Aorta (tissue), 5 donors: Measurements from ENCODE around the gene FHIP1B. TPM values are rescaled to one million over a fixed set of nuclear protein-coding genes. Genes with fewer than 3 reads are reported as not detected.
"Not testable (repeated sequence)": the region's sequence is repeated elsewhere in the genome, so short reads cannot be mapped to it uniquely, and the experiment has no call there.

Source experiments
- ATAC-seq: fragments of 200-7000 bp; cut with Tn5 transposase; one replicate; pipeline ENCODE4 v1.9.1; 2022; ENCODE audit warnings: moderate library complexity; ENCODE audit not compliant: low FRiP score
- DNase-seq, 2 donors: peaks; one replicate each; pipeline ENCODE4 v3.0.0-alpha.2; 2020
- H3K27ac ChIP-seq, 2 donors: one replicate each; pipeline ENCODE4 v1.5.1; 2013; ENCODE audit warnings: low read length in 2 of 2, mild to moderate bottlenecking in 2 of 2, moderate library complexity in 2 of 2, control low read depth in 1 of 2, inconsistent platforms in 1 of 2, low read depth in 1 of 2
- H3K27me3 ChIP-seq, 2 donors: one replicate each; pipeline ENCODE4 v1.6.1; 2013; ENCODE audit warnings: control low read depth in 1 of 2, low read length in 1 of 2, mild to moderate bottlenecking in 1 of 2, moderate library complexity in 1 of 2; ENCODE audit not compliant: insufficient read depth in 2 of 2, control insufficient read depth in 1 of 2
- H3K36me3 ChIP-seq, 2 donors: one replicate each; pipeline ENCODE4 v1.6.1; 2013; ENCODE audit warnings: control low read depth in 1 of 2, low read length in 1 of 2, mild to moderate bottlenecking in 1 of 2; ENCODE audit not compliant: insufficient read depth in 2 of 2, control insufficient read depth in 1 of 2
- H3K4me1 ChIP-seq, 2 donors: one replicate each; pipeline ENCODE4 v1.6.1; 2013; ENCODE audit warnings: low read length in 2 of 2, control low read depth in 1 of 2, mild to moderate bottlenecking in 1 of 2, moderate library complexity in 1 of 2; ENCODE audit not compliant: insufficient read depth in 2 of 2, control insufficient read depth in 1 of 2
- H3K4me3 ChIP-seq, 2 donors: one replicate each; pipeline ENCODE4 v1.5.1; 2013; ENCODE audit warnings: low read length in 2 of 2, control low read depth in 1 of 2, mild to moderate bottlenecking in 1 of 2
- H3K9me3 ChIP-seq: one replicate; pipeline ENCODE4 v1.6.1; 2013; ENCODE audit warnings: mild to moderate bottlenecking, low read length; ENCODE audit not compliant: control insufficient read depth
- WGBS, 2 donors: extraction: QIAGEN DNeasy Blood & Tissue Kit; methylation state at CpG; one replicate each; pipeline ENCODE4 v1.1.7; 2013; 5-methylcytosine and 5-hydroxymethylcytosine counted together
- intact Hi-C, 2 donors: fragments of 100-400 bp; cut with DNase I; formaldehyde crosslinking; loops; one replicate each; pipeline versions ENCODE4 v1.14.2 to v1.15.0; 2022
- polyA plus RNA-seq, 2 donors: library from polyadenylated mRNA; stranded (reverse); fragments of 200-250 nt; gene quantifications; one replicate each; pipeline ENCODE4 v1.2.3, GENCODE V29; 2013
- total RNA-seq, 2 donors: library from RNA; stranded (reverse); fragmentation: NEBNext Ultra II Directional; extraction: Animal tissue kit (Norgen Biotek cat#: 25700); gene quantifications; one replicate each; pipeline ENCODE4 v1.2.1, GENCODE V29; 2021
- donor health status: healthy with polysubstance abuse.
- donor health status: Bipolar disorder and iron deficiency.
- donor health status: DM: no; HTN: no; CAD: no.
- donor health status: DM: no; HTN: no; CAD: no.
- donor health status: DM: yes; HTN: yes; CAD: no.

The FHIP1B gene
- total and polyA plus RNA-seq, 4 donors, result 9.0 to 82.1 (median 32.9) TPM

- H3K9me3 ChIP-seq, H3K36me3 ChIP-seq, H3K27me3 ChIP-seq, intact Hi-C loops, H3K4me1 ChIP-seq, DNase-seq, H3K27ac ChIP-seq, ATAC-seq, H3K4me3 ChIP-seq: not testable (repeated sequence)
- 80 to 93% methylated on average over 3 of the region's 3 CpGs for WGBS, 2 donors
Measured at GRCh38 chr11:6248897-6249296, 14.5 kb upstream of the FHIP1B start.

GRCh38 chr11:6248248-6248647, 13.8 kb upstream of the FHIP1B start:
- Histone ChIP-seq H3K4me3 (no peak overlapping the region), H3K27me3 (no peaks in the 10 kb centered on the region), H3K4me1 (no peaks in the 10 kb centered on the region), H3K27ac (no peak overlapping the region), H3K9me3 (no peaks in the 10 kb centered on the region), H3K36me3 (no peaks in the 10 kb centered on the region)
- DNase-seq (no peak), ATAC-seq (no peak)
- WGBS, 2 donors, result 86 to 91% methylated on average over 1 of the region's 1 CpG
- intact Hi-C loops, result no loop called here

- DNase-seq (no peak), ATAC-seq (no peak)
- intact Hi-C loops, result no loop called here
- Histone ChIP-seq H3K4me1 (no peaks in the 10 kb centered on the region), H3K27me3 (no peaks in the 10 kb centered on the region), H3K4me3 (no peak overlapping the region), H3K27ac (no peak overlapping the region), H3K36me3 (no peaks in the 10 kb centered on the region), H3K9me3 (no peaks in the 10 kb centered on the region)
- WGBS, 2 donors, result 96 to 98% methylated on average over 2 of the region's 2 CpGs
Measured at GRCh38 chr11:6245536-6245935, 11.1 kb upstream of the FHIP1B start.

- 93% methylated on average over 7 of the region's 7 CpGs for WGBS, 2 donors
- H3K4me1 ChIP-seq, result no peaks in the 10 kb centered on the region
- no peaks in the 10 kb centered on the region for H3K36me3 ChIP-seq
- H3K9me3 ChIP-seq, result no peaks in the 10 kb centered on the region
- intact Hi-C loops, result no loop called here
- no peak for ATAC-seq
- H3K27me3 ChIP-seq, result no peaks in the 10 kb centered on the region
- no peak for DNase-seq
- no peak overlapping the region for H3K27ac ChIP-seq
- H3K4me3 ChIP-seq, result no peak overlapping the region
Measured at GRCh38 chr11:6241316-6241715, 6.9 kb upstream of the FHIP1B start.

GRCh38 chr11:6240781-6241180, 6.3 kb upstream of the FHIP1B start:
- H3K36me3 ChIP-seq, result no peaks in the 10 kb centered on the region
- H3K9me3 ChIP-seq, result no peaks in the 10 kb centered on the region
- WGBS, 2 donors, result 69 to 72% methylated on average over 1 of the region's 1 CpG
- intact Hi-C loops, result no loop called here
- no peak overlapping the region for H3K27ac ChIP-seq
- ATAC-seq, result no peak
- DNase-seq, result no peak
- no peaks in the 10 kb centered on the region for H3K27me3 ChIP-seq
- no peaks in the 10 kb centered on the region for H3K4me1 ChIP-seq
- H3K4me3 ChIP-seq, result no peak overlapping the region

GRCh38 chr11:6240139-6240538, 5.7 kb upstream of the FHIP1B start:
- H3K27me3 ChIP-seq, result no peaks in the 10 kb centered on the region
- ATAC-seq (no peak), DNase-seq (no peak)
- intact Hi-C loops, result no loop called here
- H3K36me3 ChIP-seq, result no peaks in the 10 kb centered on the region
- no peak overlapping the region for H3K27ac ChIP-seq
- H3K4me1 ChIP-seq, result no peaks in the 10 kb centered on the region
- H3K9me3 ChIP-seq, result no peaks in the 10 kb centered on the region
- H3K4me3 ChIP-seq, result no peak overlapping the region
- WGBS, 2 donors, result 96 to 98% methylated on average over 28 of the region's 28 CpGs

- Histone ChIP-seq H3K27me3 (no peaks in the 10 kb centered on the region), H3K4me1 (no peaks in the 10 kb centered on the region), H3K4me3 (no peak within 1 kb of the TSS), H3K27ac (no peak within 1 kb of the TSS), H3K9me3 (no peaks in the 10 kb centered on the region), H3K36me3 (no peaks in the 10 kb centered on the region)
- no peak for ATAC-seq
- DNase-seq, result no peak
- WGBS, 2 donors, result 91 to 100% methylated on average over 1 of the region's 1 CpG
- intact Hi-C loops, result no loop called here
Measured at GRCh38 chr11:6238902-6239301, 4.5 kb upstream of the FHIP1B start, which contains the start of gene CNGA4. Gene CNGA4 (plus strand): TSS chr11:6239089. CDS start chr11:6239207, 118 bp downstream.

- no peaks in the 10 kb centered on the region for H3K4me1 ChIP-seq
- no peaks in the 10 kb centered on the region for H3K9me3 ChIP-seq
- no peak overlapping the region for H3K27ac ChIP-seq
- intact Hi-C loops, result no loop called here
- ATAC-seq, result no peak
- H3K27me3 ChIP-seq, result no peaks in the 10 kb centered on the region
- no peak for DNase-seq
- WGBS, 2 donors, result 85 to 90% methylated on average over 5 of the region's 5 CpGs
- H3K4me3 ChIP-seq, result no peak overlapping the region
- no peaks in the 10 kb centered on the region for H3K36me3 ChIP-seq
Measured at GRCh38 chr11:6237761-6238302, 3.4 kb upstream of the FHIP1B start.

- intact Hi-C loops, result no loop called here
- Histone ChIP-seq H3K36me3 (no peaks in the 10 kb centered on the region), H3K4me1 (no peaks in the 10 kb centered on the region), H3K27me3 (no peaks in the 10 kb centered on the region), H3K27ac (no peak overlapping the region), H3K9me3 (no peaks in the 10 kb centered on the region), H3K4me3 (no peak overlapping the region)
- no peak for ATAC-seq
- 86 to 88% methylated on average over 4 of the region's 4 CpGs for WGBS, 2 donors
- DNase-seq, result no peak
Measured at GRCh38 chr11:6237266-6237665, 2.8 kb upstream of the FHIP1B start.
